DLD1 (cell line): ENCODE results near the gene SSH3.

Source experiments
- in situ Hi-C: cut with HindIII; loops from 2 replicates; pipeline ENCODE4 v1.10.0; 2017; ENCODE audit warnings: low sequenced_read_pairs

SSH3 gene

GRCh38 chr11:67278939-67279588 is 24.3 kb upstream of the SSH3 start:
- in situ Hi-C loops = no loop called here

DNA sequence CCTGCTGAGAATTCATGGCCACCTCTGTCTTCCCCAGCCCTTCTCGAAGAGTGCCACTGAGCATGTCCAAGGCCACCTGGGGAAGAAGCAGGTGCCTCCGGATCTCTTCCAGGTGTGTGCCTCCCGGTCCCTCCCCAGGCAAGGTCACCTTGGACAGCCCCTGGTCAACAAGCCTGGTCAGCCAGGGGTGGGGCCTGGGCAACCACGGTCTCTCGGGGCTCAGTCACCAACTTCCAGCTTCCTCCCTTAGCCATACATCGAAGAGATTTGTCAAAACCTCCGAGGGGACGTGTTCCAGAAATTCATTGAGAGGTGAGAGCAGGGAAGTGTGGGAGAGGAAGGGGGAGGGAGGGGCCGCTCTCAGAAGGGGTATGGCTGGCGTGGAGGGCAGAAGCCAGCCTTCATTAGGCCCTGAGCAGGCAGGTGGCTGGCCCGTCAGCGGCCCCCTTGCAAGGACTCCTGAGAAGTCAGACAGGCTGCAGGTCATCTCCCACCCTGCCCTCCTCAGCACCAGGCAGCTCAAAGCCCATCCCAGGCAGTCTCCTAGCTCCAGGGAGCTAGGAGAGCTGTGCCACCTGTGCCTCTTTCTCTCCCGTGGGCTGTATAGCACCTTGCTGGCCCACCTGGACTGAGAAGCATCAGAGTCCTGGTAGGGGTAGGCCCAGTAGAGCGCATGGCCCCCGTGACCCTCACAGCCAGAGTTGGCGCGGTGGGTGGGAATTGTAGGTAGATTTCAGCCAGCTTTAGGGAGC is 23.6 kb upstream of the SSH3 start:
- in situ Hi-C loops = no loop called here

DNA sequence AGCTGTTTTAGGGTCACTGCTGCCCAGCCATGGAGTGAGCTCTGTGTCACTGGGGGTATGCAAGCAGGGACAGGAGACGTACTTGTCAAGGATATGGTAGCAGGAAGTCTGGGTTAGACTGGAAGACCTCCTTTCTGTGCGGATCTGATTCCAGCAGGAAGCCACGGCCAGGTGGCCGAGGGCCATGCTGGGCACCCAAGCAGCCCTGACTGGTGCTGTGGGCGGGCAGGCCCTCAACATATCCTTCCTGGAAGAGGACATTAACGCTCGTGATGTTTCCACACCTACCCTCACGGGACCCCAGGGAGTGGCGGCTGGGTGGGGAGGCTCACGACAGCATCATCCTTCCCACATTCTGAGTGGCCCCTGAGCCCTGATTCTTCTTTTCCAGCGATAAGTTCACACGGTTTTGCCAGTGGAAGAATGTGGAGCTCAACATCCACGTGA is 23.0 kb upstream of the SSH3 start:
- in situ Hi-C loops = no loop called here

DNA sequence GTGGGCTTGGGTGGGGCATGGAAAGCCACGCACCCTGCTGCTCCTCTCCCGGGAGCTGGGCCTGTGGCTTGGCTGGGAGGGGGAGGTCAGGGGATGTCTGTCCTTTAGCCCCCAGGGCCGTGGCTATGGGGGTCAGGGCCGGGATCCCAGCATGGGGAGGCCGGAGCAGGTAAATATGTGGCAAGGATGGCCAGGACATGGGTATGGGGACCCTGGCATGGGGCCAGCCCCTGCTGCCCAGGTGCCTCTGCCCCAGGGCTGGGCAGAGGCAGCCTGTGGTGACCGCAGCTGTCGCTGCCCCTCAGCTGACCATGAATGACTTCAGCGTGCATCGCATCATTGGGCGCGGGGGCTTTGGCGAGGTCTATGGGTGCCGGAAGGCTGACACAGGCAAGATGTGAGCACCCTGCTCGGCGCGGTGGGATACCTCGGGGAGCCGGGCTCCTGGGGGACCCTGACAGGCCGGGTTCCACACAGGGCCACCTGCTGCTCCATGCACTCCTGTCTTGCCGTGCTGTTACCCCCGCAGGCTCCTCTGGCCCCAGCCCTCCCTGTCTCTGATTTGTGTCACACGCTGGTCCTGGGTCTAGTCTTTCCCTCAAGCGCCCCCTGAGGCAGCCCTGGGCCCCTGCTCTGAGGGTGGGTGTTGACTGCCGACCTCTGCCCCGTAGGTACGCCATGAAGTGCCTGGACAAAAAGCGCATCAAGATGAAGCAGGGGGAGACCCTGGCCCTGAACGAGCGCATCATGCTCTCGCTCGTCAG is 22.4 kb upstream of the SSH3 start:
- in situ Hi-C loops = no loop called here

DNA sequence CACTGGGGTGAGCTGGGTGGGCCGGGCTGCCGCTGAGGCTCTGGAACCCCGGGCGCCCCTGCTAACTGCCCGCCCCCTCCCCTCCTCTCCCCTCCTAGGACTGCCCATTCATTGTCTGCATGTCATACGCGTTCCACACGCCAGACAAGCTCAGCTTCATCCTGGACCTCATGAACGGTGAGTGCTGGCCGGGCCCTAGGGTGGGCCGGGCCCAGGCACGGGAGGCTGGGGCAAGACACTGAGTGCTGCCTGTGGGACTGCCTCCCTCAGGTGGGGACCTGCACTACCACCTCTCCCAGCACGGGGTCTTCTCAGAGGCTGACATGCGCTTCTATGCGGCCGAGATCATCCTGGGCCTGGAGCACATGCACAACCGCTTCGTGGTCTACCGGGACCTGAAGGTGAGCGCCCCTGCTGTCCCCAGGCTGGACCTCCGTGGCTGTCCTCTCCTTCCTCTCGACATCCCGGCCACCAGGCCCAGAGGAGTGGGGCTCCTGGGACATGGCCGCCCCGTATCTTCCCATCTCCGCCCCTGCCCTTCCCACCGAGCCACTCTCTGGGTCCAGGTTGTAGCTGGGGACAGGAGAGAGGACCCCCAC is 21.7 kb upstream of the SSH3 start:
- in situ Hi-C loops = no loop called here

GRCh38 chr11:67282155-67282875 is 21.0 kb upstream of the SSH3 start:
- in situ Hi-C loops = no loop called here

DNA sequence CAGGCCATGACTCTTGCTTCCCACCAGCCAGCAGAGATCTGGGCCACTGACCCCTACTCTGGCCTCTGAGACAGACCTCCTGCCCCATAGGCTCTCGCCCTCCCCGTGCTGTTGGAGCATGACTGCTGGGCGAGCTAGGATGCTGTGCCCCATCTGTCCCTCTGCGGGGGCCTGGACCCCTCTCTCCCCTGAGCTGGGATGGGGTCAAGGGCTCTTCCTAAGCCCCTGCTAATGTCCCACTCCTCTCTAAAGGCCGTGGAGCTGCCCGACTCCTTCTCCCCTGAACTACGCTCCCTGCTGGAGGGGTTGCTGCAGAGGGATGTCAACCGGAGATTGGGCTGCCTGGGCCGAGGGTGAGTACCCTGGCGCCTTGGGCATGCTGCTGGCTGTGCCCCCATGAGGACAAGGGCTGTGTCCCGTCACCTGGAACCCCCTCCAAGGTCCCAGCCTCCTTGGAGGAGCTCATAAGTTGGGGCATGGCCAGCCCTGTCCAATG is 20.4 kb upstream of the SSH3 start:
- in situ Hi-C loops = no loop called here

DNA sequence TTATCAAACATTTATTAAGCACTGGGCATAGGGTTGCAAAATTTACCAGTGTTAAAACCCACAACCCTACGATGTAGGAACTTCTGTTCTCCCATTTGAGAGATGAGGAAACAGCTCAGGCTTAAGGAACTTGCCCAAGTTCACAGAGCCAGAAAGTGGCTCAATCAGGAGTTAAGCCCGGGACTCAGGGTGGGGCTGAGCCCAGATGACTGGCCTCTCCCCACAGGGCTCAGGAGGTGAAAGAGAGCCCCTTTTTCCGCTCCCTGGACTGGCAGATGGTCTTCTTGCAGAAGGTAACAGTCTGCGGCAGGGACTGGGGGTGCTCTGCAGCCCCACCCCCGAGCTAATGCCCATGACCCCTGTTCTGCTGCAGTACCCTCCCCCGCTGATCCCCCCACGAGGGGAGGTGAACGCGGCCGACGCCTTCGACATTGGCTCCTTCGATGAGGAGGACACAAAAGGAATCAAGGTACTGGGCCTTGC is 19.8 kb upstream of the SSH3 start:
- in situ Hi-C loops = no loop called here

GRCh38 chr11:67284811-67285540 is 18.4 kb upstream of the SSH3 start:
- in situ Hi-C loops = no loop called here

GRCh38 chr11:67285541-67286498 is 17.5 kb upstream of the SSH3 start:
- in situ Hi-C loops = no loop called here

GRCh38 chr11:67286621-67287333 is 16.6 kb upstream of the SSH3 start:
- in situ Hi-C loops = no loop called here

DNA sequence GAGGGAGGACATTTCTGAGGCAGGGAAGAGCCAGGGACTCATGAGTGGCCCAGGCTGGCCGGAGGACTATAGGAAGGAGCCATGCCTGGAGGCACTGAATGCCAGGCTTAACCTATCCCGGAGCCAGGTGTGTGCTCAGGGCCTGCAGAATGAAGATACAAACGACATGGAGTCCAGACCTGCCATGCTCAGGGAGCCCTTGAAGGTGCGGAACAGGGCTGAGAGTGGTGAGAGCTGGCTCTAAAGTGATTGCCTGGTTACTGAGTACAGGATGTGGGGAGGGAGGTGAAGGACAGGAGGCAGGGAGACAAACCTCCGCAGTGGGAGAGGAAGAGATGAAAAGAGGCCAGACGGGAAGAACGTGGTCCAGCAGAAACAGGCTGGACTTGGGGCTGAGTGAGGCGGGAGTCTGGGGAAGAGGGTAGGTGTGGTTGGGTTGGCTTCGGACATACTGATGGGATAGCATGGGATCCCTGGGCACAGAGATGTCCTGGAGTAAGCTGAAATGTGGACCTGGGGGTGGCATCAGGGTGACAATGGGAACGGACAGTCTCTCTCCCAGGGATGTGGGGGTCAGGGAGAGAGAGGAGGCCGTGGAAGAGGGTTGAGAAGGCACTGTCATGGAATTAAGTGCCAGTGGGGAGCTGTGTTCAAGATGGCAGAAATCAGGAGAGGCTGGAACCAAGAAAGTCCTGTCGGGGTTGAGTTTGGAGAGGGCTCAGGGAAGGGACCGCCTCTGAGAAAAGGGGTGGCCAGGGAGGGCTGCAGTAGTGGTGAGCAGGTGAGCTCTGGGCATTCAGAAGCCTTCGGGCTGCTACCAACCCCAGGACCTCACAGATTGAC is 15.8 kb upstream of the SSH3 start:
- in situ Hi-C loops = no loop called here

- in situ Hi-C loops = no loop called here
Observed at GRCh38 chr11:67288198-67288451, 15.2 kb upstream of the SSH3 start.

DNA sequence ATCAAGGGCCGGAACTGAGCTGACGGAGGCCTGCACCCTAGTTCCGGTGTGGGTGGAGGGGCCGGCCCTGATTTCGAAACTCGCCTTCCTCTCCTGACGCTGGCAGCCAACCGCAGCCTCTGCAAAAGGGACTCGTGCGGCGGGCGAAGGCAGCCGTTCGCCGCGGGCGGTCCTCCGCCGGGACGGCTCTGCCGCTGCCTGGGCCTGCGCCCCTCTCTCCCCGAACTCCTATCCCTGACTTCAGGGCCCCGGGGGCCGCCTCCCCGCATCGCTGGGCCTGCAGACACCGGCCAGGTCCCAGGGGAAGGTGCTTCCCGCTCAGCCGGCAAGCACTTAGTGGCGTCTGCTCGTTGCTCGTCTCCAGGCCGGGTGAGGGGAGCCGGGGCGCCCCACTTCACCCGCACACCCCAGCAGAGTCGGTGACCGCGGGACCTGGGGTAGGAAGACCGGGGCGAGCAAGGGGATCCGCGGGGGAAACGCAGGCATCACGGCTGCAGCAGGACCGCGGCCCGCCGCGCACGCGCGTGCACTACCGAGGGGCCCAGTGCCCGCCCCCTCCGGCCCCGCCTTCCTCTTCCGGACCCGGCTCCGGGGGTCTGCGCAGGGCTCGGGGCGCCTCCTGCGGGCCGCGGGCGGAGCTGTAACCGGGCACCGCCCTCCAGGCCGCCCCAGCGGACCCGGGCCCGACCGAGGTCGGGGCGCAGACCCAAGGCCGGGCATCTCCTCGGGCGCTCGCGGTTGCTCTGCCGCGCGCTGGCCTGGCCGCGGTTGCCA is 14.7 kb upstream of the SSH3 start:
- in situ Hi-C loops = no loop called here

GRCh38 chr11:67289226-67289650 is 14.1 kb upstream of the SSH3 start, which contains the start of gene ANKRD13D:
ANKRD13D (plus strand) TSS chr11:67289303; CDS start chr11:67289461, 158 bp downstream.
- in situ Hi-C loops = no loop called here

- in situ Hi-C loops = no loop called here
Observed at GRCh38 chr11:67289651-67290479, 13.5 kb upstream of the SSH3 start.
